IMR-90 (cell line): Measurements from ENCODE around the gene ITPKB. TPM values are rescaled to one million over a fixed set of nuclear protein-coding genes. Genes with fewer than 3 reads are reported as not detected.

Source experiments
- ATAC-seq: fragments of 200-7000 bp; cut with Tn5 transposase; 2 replicates; pipeline ENCODE4 v1.9.1; 2020; ENCODE audit warnings: low read depth, mild to moderate bottlenecking, moderate library complexity
- BruUV-seq: library from RNA; stranded (reverse); fragments of 400-500 nt; replicated peaks from 2 replicates; lab custom pipeline; 2021; lab: Mats Ljungman, UMichigan
- CTCF ChIA-PET: fragments of 300-600 bp; formaldehyde crosslinking; extraction: SDS; loops from one replicate; lab custom pipeline; 2021; ENCODE audit warnings: antibody characterized with exemption; lab: Yijun Ruan, JAX
- POLR2A ChIA-PET: fragments of 300-600 bp; sonication (Branson Sonifier 250); formaldehyde crosslinking; loops from one replicate; lab custom pipeline; 2022; ENCODE audit warnings: antibody characterized with exemption; ENCODE audit not compliant: unreplicated experiment; lab: Charles Lee
- DNase-seq: peaks from one replicate; pipeline ENCODE4 v3.0.0; 2013
- H2AFZ ChIP-seq: replicated peaks from 2 replicates; pipeline ENCODE3; 2013; ENCODE audit warnings: low read length, mild to moderate bottlenecking; ENCODE audit not compliant: poor library complexity
- H2AK5ac ChIP-seq: 2 replicates; pipeline ENCODE4 v1.6.1; 2013; ENCODE audit warnings: low read depth, low read length, inconsistent platforms
- H2AK9ac ChIP-seq: replicated peaks from 2 replicates; pipeline ENCODE3; 2013; ENCODE audit warnings: mild to moderate bottlenecking, low read depth, low read length, moderate library complexity; ENCODE audit not compliant: poor library complexity
- H2BK120ac ChIP-seq: 2 replicates; pipeline ENCODE4 v1.6.1; 2013; ENCODE audit warnings: low read depth, low read length, inconsistent platforms
- H2BK15ac ChIP-seq: 3 replicates; pipeline ENCODE4 v1.6.1; 2013; ENCODE audit warnings: low read depth, low read length, inconsistent platforms
- H2BK20ac ChIP-seq: 2 replicates; pipeline ENCODE4 v1.6.1; 2013; ENCODE audit warnings: low read depth, mild to moderate bottlenecking, inconsistent platforms, low read length, moderate library complexity
- H2BK5ac ChIP-seq: 2 replicates; pipeline ENCODE4 v1.6.1; 2013; ENCODE audit warnings: mild to moderate bottlenecking, low read depth, low read length, inconsistent platforms; ENCODE audit not compliant: poor library complexity, severe bottlenecking
- H3K14ac ChIP-seq: replicated peaks from 2 replicates; pipeline ENCODE4 v1.6.1; 2013; ENCODE audit warnings: low read depth, low read length, inconsistent platforms
- H3K18ac ChIP-seq: 2 replicates; pipeline ENCODE4 v1.6.1; 2013; ENCODE audit warnings: low read depth, low read length, control low read depth
- H3K23ac ChIP-seq: 2 replicates; pipeline ENCODE4 v1.6.1; 2013; ENCODE audit warnings: low read depth, low read length, inconsistent platforms
- H3K27ac ChIP-seq: 2 replicates; pipeline ENCODE4 v1.5.1; 2013; ENCODE audit warnings: mild to moderate bottlenecking, control low read depth, low read length; ENCODE audit not compliant: insufficient read depth
- H3K27me3 ChIP-seq: 2 replicates; pipeline ENCODE4 v1.6.1; 2013; ENCODE audit warnings: low read length; ENCODE audit not compliant: control insufficient read depth, insufficient read depth
- H3K36me3 ChIP-seq: 2 replicates; pipeline ENCODE4 v1.6.1; 2013; ENCODE audit warnings: low read length, mixed read lengths; ENCODE audit not compliant: control insufficient read depth, insufficient read depth
- H3K4ac ChIP-seq: 2 replicates; pipeline ENCODE4 v1.6.1; 2013; ENCODE audit warnings: low read depth, low read length, inconsistent platforms
- H3K4me1 ChIP-seq: 2 replicates; pipeline ENCODE4 v1.6.1; 2013; ENCODE audit warnings: low read length, mixed read lengths; ENCODE audit not compliant: control insufficient read depth, insufficient read depth
- H3K4me2 ChIP-seq: 2 replicates; pipeline ENCODE4 v1.6.1; 2013; ENCODE audit warnings: low read depth, mild to moderate bottlenecking, control low read depth, low read length, moderate library complexity
- H3K4me3 ChIP-seq: 2 replicates; pipeline ENCODE4 v1.5.1; 2013; ENCODE audit warnings: low read depth, mild to moderate bottlenecking, control low read depth, low read length, moderate library complexity; ENCODE audit not compliant: insufficient read depth
- H3K56ac ChIP-seq: 2 replicates; pipeline ENCODE4 v1.6.1; 2013; ENCODE audit warnings: low read length, inconsistent platforms; ENCODE audit not compliant: insufficient read depth; ENCODE audit errors: extremely low read depth
- H3K79me1 ChIP-seq, 2 experiments: 2 replicates each; pipeline ENCODE4 v1.6.1; 2013; ENCODE audit warnings: low read length in 2 of 2, inconsistent platforms in 1 of 2, low read depth in 1 of 2
- H3K9ac ChIP-seq: 2 replicates; pipeline ENCODE4 v1.6.1; 2013; ENCODE audit warnings: low read depth, low read length, control low read depth
- H3K9me1 ChIP-seq: 2 replicates; pipeline ENCODE4 v1.6.1; 2013; ENCODE audit warnings: low read length, inconsistent platforms; ENCODE audit not compliant: insufficient read depth
- H3K9me3 ChIP-seq: 2 replicates; pipeline ENCODE4 v1.6.1; 2013; ENCODE audit warnings: low read length; ENCODE audit not compliant: control insufficient read depth, insufficient read depth
- H4K20me1 ChIP-seq: 2 replicates; pipeline ENCODE4 v1.6.1; 2013; ENCODE audit warnings: low read length, inconsistent platforms; ENCODE audit not compliant: insufficient read depth
- H4K5ac ChIP-seq: 2 replicates; pipeline ENCODE4 v1.6.1; 2013; ENCODE audit warnings: mild to moderate bottlenecking, low read depth, low read length, control low read depth
- H4K8ac ChIP-seq, 2 experiments: 2 replicates each; pipeline ENCODE4 v1.6.1; 2013; ENCODE audit warnings: low read depth in 2 of 2, low read length in 2 of 2, control low read depth in 1 of 2, inconsistent platforms in 1 of 2
- H4K91ac ChIP-seq: 2 replicates; pipeline ENCODE4 v1.6.1; 2013; ENCODE audit warnings: low read depth, low read length, inconsistent platforms; ENCODE audit not compliant: insufficient read depth
- BHLHE40 ChIP-seq: fragments of 150-350 bp; IDR thresholded peaks from 2 replicates; pipeline ENCODE4 v1.6.1; 2016; ENCODE audit warnings: mild to moderate bottlenecking, low read depth, low read length
- CEBPB ChIP-seq: IDR thresholded peaks from 2 replicates; pipeline ENCODE4 v1.6.1; 2012; ENCODE audit warnings: low read depth, low read length, improper control_type of control experiment
- CHD1 ChIP-seq: IDR thresholded peaks from 2 replicates; pipeline ENCODE4 v1.6.1; 2012; ENCODE audit warnings: low read depth, low read length, improper control_type of control experiment
- CTCF ChIP-seq: conservative IDR thresholded peaks from 2 replicates; pipeline ENCODE4 v1.5.1; 2012; ENCODE audit warnings: mild to moderate bottlenecking, low read depth, low read length, improper control_type of control experiment
- FOS ChIP-seq: fragments of 150-350 bp; IDR thresholded peaks from 2 replicates; pipeline ENCODE4 v1.6.1; 2016; ENCODE audit warnings: low read depth, low read length
- MAFK ChIP-seq: IDR thresholded peaks from 2 replicates; pipeline ENCODE4 v1.6.1; 2012; ENCODE audit warnings: low read depth, low read length, improper control_type of control experiment
- MAZ ChIP-seq: IDR thresholded peaks from 2 replicates; pipeline ENCODE4 v1.6.1; 2012; ENCODE audit warnings: low read depth, mild to moderate bottlenecking, low read length, improper control_type of control experiment, moderate library complexity, borderline replicate concordance
- MXI1 ChIP-seq: IDR thresholded peaks from 2 replicates; pipeline ENCODE4 v1.6.1; 2012; ENCODE audit warnings: low read depth, mild to moderate bottlenecking, low read length, moderate library complexity, borderline replicate concordance
- NFE2L2 ChIP-seq: fragments of 150-350 bp; IDR thresholded peaks from 2 replicates; pipeline ENCODE4 v1.6.1; 2016; ENCODE audit warnings: low read depth, mild to moderate bottlenecking, low read length
- POLR2A ChIP-seq: IDR thresholded peaks from 2 replicates; pipeline ENCODE4 v1.6.1; 2012; ENCODE audit warnings: mild to moderate bottlenecking, low read depth, low read length
- RAD21 ChIP-seq: IDR thresholded peaks from 2 replicates; pipeline ENCODE4 v1.6.1; 2012; ENCODE audit warnings: low read length, improper control_type of control experiment
- RCOR1 ChIP-seq: IDR thresholded peaks from 2 replicates; pipeline ENCODE4 v1.6.1; 2012; ENCODE audit warnings: mild to moderate bottlenecking, low read length, improper control_type of control experiment; ENCODE audit not compliant: insufficient replicate concordance
- RFX5 ChIP-seq: IDR thresholded peaks from 2 replicates; pipeline ENCODE4 v1.8.0; 2012; ENCODE audit warnings: low read depth, mild to moderate bottlenecking, low read length, moderate library complexity
- SMC3 ChIP-seq: fragments of 150-350 bp; IDR thresholded peaks from 2 replicates; pipeline ENCODE4 v1.6.1; 2016; ENCODE audit warnings: low read depth, mild to moderate bottlenecking, antibody characterized with exemption, low read length, moderate library complexity
- USF2 ChIP-seq: fragments of 150-350 bp; IDR thresholded peaks from 2 replicates; pipeline ENCODE4 v1.6.1; 2017; ENCODE audit warnings: mild to moderate bottlenecking, antibody characterized with exemption, low read length, low read depth
- WGBS, 2 experiments: methylation state at CpG; one replicate each; pipeline versions ENCODE4 v1.1.5 to v1.1.7; 2013; ENCODE audit warnings: missing lambda C conversion rate in 2 of 2; ENCODE audit not compliant: insufficient read length in 1 of 2; ENCODE audit errors: extremely low coverage in 2 of 2; 5-methylcytosine and 5-hydroxymethylcytosine counted together
- dilution Hi-C: fragments of 300-500 bp; cut with HindIII; formaldehyde crosslinking; loops from one replicate; pipeline ENCODE4 v1.14.3; 2018; ENCODE audit warnings: low sequenced_read_pairs; ENCODE audit not compliant: unreplicated experiment
- in situ Hi-C: fragments of 300-500 bp; cut with MboI; formaldehyde crosslinking; loops from 3 replicates; pipeline ENCODE4 v1.14.3; 2019; ENCODE audit warnings: low sequenced_read_pairs, inconsistent platforms, mixed read lengths
- intact Hi-C: fragments of 100-400 bp; cut with micrococcal nuclease; formaldehyde crosslinking; loops from 2 replicates; pipeline ENCODE4 v1.10.0; 2022
- polyA plus RNA-seq, 3 experiments: library from polyadenylated mRNA; depleted of rRNA; stranded (reverse); fragments of >200 nt; gene quantifications; 2 replicates each; pipeline ENCODE4 v1.2.3, GENCODE V29; 2012; ENCODE audit warnings: low replicate concordance in 1 of 3
- total RNA-seq: library from RNA; depleted of rRNA; stranded (reverse); fragments of >200 nt; gene quantifications from 2 replicates; pipeline ENCODE4 v1.2.3, GENCODE V29; 2012
- TF ChIP-seq, protein P1 (sequence below): fragments of 150-350 bp; IDR thresholded peaks from 2 replicates; pipeline ENCODE4 v1.6.1; 2016; ENCODE audit warnings: low read depth, mild to moderate bottlenecking, low read length, moderate library complexity, borderline replicate concordance

Gene ITPKB
- total and polyA plus RNA-seq, 2 of the 4 experiments (the other 2 are of a cell fraction), result 0.72 to 1.4 TPM

DNA sequence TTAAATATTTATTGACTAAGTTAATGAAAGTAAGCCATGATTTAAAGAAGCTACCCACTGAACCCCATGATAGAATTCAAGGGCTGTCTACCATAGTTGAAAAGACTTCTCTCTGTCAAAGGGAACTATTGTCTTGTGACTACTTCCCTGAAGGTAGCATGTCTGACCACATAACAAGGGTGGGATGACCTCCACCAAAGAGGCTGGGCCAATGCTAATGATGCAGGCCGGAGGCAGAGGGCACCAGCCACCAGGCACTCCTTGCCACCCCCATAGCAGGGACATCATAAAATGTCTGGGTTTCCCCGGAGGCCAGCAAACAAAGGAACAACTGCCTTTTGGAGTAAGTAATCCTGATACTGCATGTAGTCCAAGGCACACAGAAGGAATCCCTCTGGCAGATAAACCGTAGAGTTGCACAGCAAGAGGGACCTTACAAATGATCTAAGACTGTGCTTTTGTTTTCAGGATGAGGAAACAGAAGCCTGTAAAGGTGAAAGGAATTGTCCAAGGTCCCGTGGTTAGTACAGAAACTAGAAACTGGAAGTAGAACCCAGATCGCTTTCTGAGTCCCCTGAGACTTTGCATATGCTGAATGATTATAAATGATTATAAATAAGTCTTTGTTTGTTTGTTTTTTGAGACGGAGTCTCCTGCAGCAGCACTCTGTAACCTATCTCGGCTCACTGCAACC is 33.5 kb upstream of the ITPKB start:
- no peak overlapping the region for H3K27ac ChIP-seq
- H3K9me3 ChIP-seq, result no peaks in the 10 kb centered on the region
- no peaks in the 10 kb centered on the region for H3K4me1 ChIP-seq
- H3K14ac ChIP-seq, result no peak overlapping the region
- ChIA-PET POLR2A (no interaction called here), CTCF (no interaction called here)
- H3K4me2 ChIP-seq, result no peak overlapping the region
- no peak overlapping the region for H3K18ac ChIP-seq
- no peak overlapping the region for H2BK20ac ChIP-seq
- H3K9me1 ChIP-seq, result no peaks in the 10 kb centered on the region
- H3K27me3 ChIP-seq, result peaks cover 6% of the 10 kb centered on the region; the same call in 1 of the 2 replicates
- no peak overlapping the region for H3K4me3 ChIP-seq
- no peak for DNase-seq
- in situ Hi-C loops (no loop called here), dilution Hi-C loops (no loop called here), intact Hi-C loops (no loop called here)
- H2AK9ac ChIP-seq, result no peak overlapping the region
- H3K56ac ChIP-seq, result no peak overlapping the region
- H4K91ac ChIP-seq, result no peak overlapping the region
- no peak overlapping the region for H4K5ac ChIP-seq
- no peak overlapping the region for H2BK15ac ChIP-seq
- no peak overlapping the region for H3K23ac ChIP-seq
- no peak overlapping the region for H3K9ac ChIP-seq
- no peaks in the 10 kb centered on the region for H3K36me3 ChIP-seq
- no peak overlapping the region for H4K8ac ChIP-seq
- no peak overlapping the region for H2BK120ac ChIP-seq
- H2AFZ ChIP-seq, result peak overlapping the region; percentile 66
- no peak overlapping the region for H2BK5ac ChIP-seq
- no TSS peak for BruUV-seq
- ATAC-seq, result no peak
- no peaks in the 10 kb centered on the region for H3K79me1 ChIP-seq
- no peak for TF ChIP-seq MXI1
- TF ChIP-seq CHD1, result no peak
- no peak for TF ChIP-seq USF2
- no peak for TF ChIP-seq NFE2L2
- TF ChIP-seq RAD21, result no peak
- no peak for TF ChIP-seq RCOR1
- TF ChIP-seq, protein P1, sequence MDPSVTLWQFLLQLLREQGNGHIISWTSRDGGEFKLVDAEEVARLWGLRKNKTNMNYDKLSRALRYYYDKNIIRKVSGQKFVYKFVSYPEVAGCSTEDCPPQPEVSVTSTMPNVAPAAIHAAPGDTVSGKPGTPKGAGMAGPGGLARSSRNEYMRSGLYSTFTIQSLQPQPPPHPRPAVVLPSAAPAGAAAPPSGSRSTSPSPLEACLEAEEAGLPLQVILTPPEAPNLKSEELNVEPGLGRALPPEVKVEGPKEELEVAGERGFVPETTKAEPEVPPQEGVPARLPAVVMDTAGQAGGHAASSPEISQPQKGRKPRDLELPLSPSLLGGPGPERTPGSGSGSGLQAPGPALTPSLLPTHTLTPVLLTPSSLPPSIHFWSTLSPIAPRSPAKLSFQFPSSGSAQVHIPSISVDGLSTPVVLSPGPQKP, result no peak
- TF ChIP-seq CEBPB, result no peak
- TF ChIP-seq SMC3, result no peak
- no peak for TF ChIP-seq MAFK
- no peak for TF ChIP-seq MAZ
- TF ChIP-seq CTCF, result no peak
- TF ChIP-seq POLR2A, result no peak
- no peak for TF ChIP-seq BHLHE40
- TF ChIP-seq RFX5, result no peak
- TF ChIP-seq FOS, result no peak
- no peak overlapping the region for H3K4ac ChIP-seq
- no CpG with 5 or more reads among the region's 7 CpGs for WGBS, 2 experiments
- no peaks in the 10 kb centered on the region for H4K20me1 ChIP-seq
- H2AK5ac ChIP-seq, result no peak overlapping the region
